Stimulated activated CD8-positive, alpha-beta memory T cell treated with anti-CD3 and anti-CD28 coated beads, Interleukin-12 subunit alpha, Interleukin-12 subunit beta, amount 100 ng/mL, for 24 hours (primary cell): Measurements from ENCODE around the gene ERBB4.

Experiments
- DNase-seq: peaks from one replicate; pipeline ENCODE4 v3.0.0-alpha.2; 2020; ENCODE audit errors: extremely low read depth

The ERBB4 gene

DNA sequence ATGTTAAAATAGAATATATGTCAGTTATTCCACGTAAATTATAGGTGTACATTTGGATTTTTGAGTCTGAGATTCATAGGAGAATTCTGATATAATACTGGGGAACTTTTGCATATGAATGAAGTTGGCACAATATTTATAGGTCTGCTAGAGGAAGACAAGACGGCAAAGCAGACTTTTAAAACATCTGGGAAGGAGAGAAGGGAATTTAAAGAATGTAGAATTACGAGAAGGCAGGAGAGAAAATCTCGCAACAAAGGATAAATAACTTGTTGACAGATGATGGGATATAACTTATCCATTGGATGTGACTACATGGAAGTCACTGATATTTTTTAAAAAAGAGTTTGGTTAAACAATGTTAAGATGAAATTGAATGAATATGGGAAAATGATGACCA is 615.6 kb downstream of the ERBB4 start:
- no peak for DNase-seq

DNA sequence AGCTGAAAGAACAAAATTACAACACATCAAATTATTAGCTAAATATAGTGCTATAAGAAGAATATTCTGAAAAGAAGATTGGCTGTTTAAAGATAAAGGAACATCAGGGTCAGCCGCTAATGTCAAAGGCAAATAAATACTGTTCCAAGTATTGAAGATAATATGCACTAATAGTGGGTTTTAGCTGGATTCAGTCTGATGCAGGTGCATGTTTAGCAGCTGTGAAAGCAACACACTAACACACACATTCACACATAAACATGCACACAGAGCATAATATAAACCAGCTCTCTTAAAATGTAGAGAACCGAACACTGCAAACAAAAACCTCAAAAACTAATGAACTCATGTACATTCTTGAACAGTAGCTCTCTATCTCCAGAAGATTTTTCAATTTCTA is 634.6 kb downstream of the ERBB4 start:
- no peak for DNase-seq

DNA sequence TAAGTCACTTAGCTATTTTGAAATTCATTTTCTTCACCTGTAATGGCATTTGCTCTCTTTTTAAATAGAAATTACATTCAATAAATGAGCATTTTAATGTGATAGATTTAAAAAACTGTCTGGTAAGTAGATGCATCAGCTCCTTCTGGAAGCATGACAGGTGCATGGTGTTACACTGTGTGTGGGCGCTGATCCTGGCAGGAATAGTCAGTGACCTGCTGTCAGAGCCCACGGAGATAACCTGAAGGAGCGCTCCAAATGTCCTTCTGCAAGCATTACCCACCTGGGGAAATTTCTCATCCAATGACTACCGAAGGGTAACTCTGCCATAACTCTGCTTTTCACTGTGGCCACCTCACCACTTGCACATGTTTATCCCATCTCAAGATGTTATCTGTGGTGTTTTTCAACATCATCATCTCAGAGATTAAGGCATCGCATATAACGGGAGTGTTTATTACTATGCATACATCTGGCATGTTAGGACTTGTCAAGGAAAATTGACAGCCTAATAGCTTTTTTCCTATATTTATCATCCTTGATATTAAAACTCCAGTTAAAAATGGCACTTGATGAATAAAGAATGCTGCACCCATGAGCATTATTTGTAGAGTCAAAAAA is 637.3 kb downstream of the ERBB4 start:
- no peak for DNase-seq

DNA sequence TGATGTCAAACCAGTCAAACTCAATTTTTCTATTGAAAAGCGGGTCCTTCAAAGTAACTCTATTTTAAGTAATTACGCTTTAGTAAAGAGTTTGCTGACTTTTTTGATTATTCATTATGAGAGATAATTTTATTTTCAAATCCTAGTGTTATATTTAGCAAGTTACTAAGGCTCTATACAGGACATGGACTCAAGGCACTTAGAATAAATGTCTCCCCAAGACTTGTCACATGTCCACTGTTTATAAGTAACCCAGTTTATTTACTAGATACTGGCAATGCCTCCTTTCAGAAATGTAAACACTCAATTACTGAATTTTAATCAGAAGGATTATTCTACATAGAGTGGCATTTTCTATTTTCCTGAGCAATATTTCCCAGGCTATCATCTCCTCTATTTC is 638.1 kb downstream of the ERBB4 start:
- no peak for DNase-seq

DNA sequence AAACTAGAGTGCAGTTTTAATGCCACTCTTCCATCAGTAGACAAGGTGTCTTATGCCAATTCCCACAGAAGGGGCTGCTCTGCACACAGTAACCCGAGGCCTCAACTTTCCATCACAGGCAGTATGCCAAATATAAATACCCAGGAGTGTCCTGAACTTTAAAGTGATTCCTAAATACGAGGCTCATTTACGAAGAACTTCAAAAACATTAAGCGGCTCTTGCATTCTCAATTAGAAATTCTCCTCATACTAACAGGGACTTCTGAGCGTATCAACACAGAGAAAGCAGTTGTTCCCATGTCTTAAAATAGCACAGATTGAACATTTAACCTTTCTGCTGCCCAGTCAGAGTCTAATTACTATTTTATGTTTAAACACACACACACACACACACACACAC is 638.6 kb downstream of the ERBB4 start:
- no peak for DNase-seq

DNA sequence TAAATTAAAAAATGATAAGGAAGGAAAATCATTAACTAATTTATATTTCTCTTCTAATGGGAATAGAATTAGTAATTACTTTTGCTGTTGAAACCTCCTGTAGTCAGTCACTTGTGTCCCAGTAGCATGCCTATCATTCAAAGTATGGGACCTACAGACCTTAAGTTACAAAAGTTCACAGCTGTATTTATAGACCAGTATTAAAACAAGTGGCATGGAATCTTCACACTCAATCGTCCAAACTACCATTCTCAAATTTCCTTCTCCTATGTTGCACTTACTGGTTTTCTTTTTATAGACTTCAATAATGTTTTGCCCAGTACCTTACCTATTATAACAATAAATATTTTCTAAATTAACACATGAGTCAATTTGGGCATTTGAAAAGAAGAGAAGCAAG is 639.9 kb downstream of the ERBB4 start:
- DNase-seq, result no peak

DNA sequence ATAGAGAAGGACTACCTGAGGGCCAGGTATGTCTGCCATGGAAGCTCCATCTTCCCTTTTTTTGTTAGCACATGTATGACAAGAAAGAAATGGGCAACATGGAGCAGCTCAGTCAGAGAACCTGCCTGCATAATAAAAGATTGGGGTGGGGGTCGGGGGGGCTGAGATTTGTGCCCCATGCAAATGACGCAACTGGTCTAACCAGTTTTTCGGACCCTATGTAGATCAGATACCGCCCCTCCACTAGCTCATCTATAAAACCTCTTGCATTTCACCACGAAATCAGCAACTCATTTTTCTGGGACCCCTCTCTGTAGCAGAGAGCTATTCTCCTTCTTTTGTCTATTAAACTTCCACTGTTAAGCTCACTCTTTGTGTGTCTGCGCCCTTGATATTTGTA is 657.2 kb downstream of the ERBB4 start:
- no peak for DNase-seq

DNA sequence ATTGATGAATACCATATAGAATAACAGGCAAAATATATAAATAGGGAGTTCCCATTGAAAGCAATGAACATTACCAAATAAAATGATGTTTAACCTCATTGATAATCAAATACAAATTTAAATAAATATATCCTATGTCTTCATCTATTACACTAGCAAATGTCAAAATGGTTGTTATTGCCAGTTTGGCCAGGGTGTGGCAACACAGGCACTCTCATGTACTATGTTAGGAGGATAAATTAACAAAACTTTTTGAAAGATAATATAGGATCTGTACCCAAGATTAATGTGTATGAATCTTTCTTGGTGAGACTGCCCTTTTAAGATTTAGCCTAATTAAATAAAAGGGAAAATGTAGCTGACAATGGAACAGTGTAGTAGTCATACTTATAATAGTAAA is 659.3 kb downstream of the ERBB4 start:
- DNase-seq, result no peak

DNA sequence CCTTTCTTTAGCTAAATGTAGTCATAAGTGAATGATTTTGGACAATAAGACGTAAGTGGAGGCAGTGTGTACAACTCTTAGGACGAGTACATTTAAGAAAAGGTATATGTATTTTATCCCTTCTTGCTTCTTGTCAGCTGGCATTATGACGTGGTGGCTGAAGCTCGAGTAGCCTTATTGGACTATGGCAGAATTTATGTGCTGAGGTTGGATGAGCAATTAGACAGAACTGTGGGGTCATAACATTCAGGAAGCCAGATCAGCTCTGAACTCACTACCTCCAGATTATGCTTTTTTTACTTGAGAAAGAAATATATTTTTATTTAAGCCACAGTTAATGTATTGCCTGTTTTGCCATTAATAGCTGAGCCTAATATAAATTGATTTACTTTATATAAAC is 661.5 kb downstream of the ERBB4 start:
- DNase-seq, result no peak

DNA sequence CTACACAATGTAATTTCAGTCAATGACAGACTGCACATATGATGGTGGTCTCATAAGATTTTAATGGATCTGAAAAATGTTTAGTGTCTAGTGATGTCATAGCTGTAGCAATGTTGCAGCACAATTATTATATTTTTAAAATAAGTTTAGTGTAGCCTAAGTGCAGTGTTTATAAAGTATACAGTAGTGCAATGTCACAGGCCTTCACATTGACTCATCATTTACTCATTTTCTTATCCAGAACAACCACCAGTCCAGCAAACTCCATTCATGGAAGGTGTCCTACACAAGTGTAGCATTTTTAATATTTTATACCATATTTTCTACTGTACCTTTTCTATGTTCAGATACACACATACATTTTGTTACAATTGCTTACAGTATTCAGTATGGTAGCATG is 663.1 kb downstream of the ERBB4 start:
- no peak for DNase-seq

DNA sequence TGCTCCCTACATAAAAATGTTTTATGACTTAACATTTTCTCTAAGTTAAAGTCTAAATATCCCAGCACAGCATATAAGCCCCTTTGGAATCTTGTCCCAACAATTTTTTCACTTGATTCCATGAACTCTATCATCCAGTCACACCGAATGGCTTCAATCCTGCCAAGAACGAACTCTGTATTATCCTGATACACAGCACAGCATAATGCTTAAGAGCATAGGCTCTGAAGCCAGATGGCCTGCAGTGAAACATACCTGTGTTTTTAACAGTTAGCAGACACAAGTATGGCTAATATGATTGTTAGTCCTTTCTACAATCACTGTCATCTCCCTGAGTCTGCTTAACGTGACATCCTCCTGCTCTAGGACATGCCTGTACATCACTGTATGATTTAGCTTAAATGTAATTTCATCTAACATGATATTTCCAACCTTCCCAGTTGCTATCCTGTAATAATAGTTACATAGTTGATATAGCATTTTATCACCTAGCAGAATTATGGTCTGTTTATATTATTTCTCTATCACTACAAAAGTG is 669.5 kb downstream of the ERBB4 start:
- no peak for DNase-seq

DNA sequence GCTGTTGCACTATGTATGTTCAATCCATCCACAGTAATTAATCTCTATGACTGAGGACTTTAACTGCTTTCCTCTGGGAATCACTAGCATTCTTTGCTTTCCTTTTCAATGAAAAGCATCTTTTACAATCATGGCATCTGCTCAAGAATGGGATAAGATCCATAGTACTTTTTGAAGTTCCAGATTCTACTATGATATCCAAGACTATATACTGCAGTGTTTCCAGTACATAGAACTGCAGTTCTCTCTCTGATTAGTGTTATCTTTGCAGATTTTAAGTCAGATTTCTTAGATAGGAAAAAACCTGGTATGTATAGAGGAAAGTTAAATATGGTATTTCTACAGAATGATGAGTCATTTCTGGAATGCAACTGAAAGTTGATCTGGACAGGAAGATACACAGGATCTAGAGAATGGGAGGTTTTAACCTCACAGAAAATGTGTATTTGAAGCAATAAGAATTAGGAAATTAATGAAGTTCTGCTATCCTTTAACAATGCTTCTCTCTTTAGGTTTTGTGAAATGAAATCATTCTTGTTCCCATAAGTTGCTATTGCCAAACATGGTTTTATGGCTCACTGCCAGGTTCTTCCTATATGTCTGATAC is 670.7 kb downstream of the ERBB4 start:
- DNase-seq, result no peak

DNA sequence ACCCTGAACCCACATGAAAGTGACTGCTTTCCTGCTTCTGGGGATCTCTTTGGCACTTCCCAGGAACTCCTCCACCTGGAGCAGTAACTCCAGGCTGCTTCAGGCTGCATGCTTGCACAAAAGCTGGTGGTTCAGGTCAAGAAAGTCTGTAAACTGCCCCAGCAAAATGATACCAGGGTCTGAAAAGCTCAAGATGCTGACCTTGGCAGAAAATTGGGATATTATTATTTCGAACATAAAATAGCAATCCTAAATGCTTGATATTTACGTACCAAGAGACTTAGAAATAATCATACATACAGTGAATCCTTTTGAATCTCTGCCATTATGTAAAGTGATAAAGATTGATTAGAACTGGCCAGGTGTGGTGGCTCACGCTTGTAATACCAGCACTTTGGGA is 674.3 kb downstream of the ERBB4 start:
- DNase-seq, result no peak

DNA sequence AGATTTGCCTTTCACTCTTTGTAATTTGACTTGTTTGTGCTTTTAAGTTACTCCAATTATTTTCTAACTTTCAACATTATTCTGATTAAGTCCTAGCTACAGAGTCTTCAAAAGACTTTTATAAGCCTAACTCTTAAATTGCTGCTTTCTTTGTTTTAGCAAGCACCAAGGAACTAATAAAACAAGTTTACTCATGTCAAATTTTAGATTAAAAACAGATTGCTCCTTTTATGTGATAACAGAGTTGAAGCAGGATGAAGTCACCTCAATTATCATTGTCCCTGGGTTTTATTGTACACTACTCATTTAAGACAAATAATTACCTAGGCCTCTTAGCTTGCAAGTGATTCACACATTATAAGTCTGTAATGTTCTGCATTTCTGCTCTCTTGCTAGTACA is 678.4 kb downstream of the ERBB4 start:
- no peak for DNase-seq

DNA sequence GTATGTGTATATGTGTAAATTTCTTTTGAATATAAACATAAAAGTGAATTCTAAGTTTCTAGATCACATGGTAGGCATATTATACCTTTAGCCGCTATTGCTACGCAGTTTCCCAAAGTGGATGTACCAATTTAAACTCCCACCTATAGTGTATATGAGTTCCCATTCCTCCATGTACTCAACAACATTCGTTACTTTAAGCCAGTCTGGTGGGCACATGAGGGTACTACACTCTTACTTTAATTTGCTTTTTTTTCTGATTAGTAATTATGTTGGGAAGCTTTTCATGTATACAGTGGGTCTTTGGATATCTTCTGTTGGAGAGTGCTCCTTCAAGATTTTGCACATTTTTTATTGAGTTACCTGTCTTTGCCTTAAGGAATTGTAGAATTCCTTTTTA is 683.8 kb downstream of the ERBB4 start:
- no peak for DNase-seq

DNA sequence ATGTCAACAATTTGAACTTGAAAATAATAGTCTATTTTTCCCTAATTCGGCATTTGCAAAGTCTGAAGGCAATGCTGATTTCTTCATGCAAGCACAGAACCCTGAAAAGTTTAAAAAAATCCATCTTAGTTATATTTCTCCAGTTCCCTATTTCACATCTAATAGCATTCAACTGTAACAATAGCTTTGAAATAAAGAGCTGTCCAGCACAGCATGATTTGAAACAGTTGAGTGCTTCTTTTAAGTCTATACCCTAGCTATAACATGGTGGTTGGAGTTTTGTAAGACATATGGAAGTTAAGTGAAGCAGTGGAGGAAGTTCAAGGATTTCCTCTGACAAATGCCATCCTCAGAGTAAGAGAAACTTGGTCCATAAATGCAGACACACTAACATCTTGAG is 691.9 kb downstream of the ERBB4 start:
- DNase-seq, result no peak

DNA sequence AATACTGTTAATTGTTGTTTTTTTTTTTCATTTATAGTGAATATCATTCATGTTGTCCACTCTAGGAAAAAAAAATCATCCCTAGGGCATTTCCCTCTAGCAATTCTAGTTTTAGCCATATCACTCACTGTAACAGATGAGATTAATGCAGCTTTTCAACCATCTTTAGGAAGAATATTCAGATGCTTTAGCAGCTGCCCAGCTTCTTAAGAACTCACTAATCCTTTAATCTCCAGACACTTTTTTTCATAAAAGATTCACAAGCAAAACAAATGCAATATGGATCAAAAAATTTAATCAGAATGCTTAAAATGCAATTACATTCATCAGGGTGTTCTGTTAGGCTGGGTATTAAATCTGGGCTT is 692.6 kb downstream of the ERBB4 start:
- DNase-seq, result no peak

DNA sequence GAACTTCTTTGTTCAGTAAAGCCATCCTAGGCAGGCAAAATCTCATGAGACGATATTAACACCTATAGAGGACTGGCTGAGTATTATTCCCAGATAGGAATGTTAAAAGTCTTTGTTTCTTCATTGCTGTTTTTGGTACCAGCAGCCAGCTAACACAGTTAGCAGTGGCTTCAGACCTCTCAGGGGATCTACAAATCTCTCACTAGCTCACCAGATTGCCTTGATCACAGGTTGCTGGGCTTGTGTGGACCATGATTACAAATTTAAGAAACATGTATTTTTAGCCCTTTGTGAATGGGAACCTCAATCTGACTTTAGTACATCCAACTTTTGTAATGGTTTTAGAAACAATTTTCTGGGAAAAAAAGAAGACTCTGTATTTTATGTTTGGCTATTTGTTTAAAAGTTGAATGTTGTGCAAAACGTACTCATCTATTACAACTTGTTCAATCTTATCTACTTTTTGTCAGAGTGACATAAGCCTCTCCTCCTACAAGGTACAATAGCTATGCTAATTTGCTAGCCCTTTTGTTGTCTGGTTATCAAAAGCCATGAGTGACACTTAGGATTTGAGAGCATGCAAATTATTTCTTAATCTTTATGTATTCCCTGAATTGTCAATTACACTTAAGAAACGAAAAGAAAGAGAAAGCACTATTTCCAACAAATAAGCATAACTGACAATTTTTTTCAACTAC is 693.1 kb downstream of the ERBB4 start:
- no peak for DNase-seq

DNA sequence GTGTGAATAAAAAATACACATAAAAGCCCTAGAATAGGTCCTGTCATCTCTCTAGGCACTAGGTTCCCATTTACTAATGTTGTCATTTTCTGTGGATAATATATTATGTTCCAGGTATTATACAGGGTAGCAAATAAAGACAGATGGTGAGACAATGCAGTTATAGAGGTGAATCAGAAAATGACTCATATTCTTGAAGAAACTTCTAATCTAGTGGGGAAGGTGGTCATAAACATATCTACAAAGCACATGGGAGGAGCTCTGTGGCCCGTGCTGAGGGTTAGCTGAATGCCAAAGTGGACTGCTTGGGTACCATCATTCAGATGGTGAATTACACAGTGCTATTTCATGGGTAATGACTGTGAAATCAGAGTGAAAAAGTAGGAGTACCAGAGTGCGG is 700.9 kb downstream of the ERBB4 start:
- no peak for DNase-seq

DNA sequence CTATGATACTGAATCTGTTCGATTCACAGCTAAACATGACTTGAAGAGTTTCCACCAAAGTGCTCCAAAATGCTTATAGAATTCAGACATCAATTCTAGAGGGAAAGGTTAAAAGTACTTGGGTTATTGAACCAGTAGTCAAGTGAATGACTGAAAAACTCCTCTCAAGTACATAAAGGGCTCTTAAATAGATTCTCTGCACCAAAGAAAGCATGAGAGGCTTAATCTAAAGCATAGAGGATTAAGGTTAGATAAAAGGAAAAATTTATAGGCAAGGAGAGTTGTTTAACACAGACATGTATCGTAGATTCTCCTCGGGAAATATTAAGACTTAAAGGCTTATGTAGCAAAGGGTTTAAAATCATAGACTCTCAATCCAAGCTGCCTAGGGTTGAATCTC is 701.4 kb downstream of the ERBB4 start:
- no peak for DNase-seq

DNA sequence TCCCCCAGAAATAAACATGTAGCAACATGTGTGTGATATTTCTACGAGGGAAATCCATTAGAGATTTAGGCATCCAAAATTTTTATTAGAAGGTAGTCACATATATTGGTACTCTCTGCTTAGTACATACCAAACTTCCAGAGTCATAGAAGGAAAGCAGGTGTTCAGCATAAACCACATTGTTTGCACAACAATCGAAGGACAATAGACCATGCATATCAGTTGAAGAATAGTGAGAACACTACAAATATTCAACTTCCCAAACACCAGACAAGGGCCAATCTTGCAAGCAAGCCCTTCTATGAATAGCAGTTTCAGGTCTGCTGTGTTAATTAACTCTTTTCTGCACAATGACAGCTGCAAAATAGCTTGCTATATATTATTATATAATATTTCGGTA is 702.2 kb downstream of the ERBB4 start:
- DNase-seq, result no peak

DNA sequence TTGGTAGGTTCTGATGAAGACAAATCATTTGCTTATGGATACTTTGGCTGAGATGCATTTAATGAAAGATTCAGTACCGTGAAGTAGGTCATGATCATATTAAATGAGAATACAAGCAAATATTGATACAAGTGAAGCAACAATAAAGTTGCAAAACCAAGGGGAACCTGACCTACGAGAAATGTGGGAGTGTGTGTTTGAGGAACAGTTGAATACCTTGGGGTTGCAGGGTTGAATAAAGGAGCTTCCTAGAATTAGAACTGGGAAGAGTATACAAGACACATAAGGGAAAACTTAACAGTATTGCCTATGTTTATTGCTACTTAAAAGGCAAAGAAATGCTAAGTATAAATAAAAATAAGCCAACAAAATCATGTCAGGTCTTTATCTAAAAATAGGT is 702.9 kb downstream of the ERBB4 start:
- DNase-seq, result no peak

DNA sequence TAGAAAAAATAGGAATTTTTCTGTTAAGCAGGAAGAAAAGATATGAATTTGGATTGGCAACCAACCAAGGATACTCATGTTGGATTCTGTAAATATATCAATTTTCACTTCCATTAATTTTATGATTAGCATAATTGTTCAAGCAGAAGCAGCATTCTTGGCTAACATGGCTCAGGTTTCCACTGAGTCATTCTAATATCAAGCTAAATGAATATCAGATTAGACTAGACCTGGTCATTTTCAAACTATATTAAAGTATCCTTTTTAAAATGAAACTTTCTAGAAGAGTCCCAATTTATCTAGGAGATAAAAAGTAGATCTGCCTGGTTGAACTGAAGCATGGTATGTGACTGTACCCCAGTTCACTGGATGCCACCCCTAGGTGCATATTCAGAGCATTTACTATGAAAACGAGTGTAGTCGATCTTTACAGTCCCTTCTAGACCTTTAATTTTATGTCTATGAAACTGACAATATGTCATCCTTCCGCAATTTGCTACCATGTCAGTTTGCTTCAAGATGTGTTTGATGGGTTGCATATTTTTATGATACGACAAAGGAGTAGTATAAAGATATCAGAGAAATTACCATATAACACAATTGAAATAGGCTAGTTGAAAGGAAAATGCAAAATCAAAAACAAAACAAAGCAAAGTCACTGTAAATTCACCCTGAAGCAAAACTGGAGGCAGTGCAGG is 704.9 kb downstream of the ERBB4 start:
- DNase-seq, result no peak
